Ovary (tissue), 9 donors: ENCODE measurements around the gene CTSO. TPM values are rescaled to one million over a fixed set of nuclear protein-coding genes. Genes with fewer than 3 reads are reported as not detected.

Experiments used
- DNase-seq, 5 donors: peaks; one replicate each; pipeline ENCODE4 v3.0.0-alpha.2; 2019 to 2020
- H3K27ac ChIP-seq, 2 donors: fragments of 200-600 bp; one replicate each; pipeline versions ENCODE4 v1.5.1 to v1.8.0; 2019 to 2022
- H3K27me3 ChIP-seq: fragments of 200-600 bp; one replicate; pipeline ENCODE4 v1.8.0; 2022
- H3K36me3 ChIP-seq: fragments of 200-600 bp; sonication (generic); one replicate; pipeline ENCODE4 v1.5.1; 2019
- H3K4me1 ChIP-seq: one replicate; pipeline ENCODE4 v1.8.1; 2013; ENCODE audit warnings: mild to moderate bottlenecking, moderate library complexity; ENCODE audit not compliant: insufficient read depth
- H3K4me3 ChIP-seq: fragments of 200-600 bp; sonication (generic); one replicate; pipeline ENCODE4 v1.5.1; 2017
- H3K9me3 ChIP-seq, 2 donors: fragments of 200-600 bp in 1 of 2; sonication (generic) in 1 of 2; one replicate each; pipeline versions ENCODE4 v1.5.1 to v1.8.1; 2013 to 2019; ENCODE audit warnings: mild to moderate bottlenecking in 1 of 2, moderate library complexity in 1 of 2
- EP300 ChIP-seq: sonication (generic); formaldehyde crosslinking; IDR thresholded peaks from one replicate; pipeline ENCODE4 v1.6.1; 2017; ENCODE audit warnings: antibody characterized with exemption
- POLR2A ChIP-seq: fragments of 450-650 bp; IDR thresholded peaks from one replicate; pipeline ENCODE4 v1.6.1; 2017; ENCODE audit warnings: antibody characterized with exemption, mild to moderate bottlenecking, moderate library complexity
- WGBS, 3 donors: extraction: QIAGEN DNeasy Blood & Tissue Kit in 1 of 3; methylation state at CpG; one replicate each; pipeline versions ENCODE4 v1.1.5 to v1.1.7; 2013 to 2017; 5-methylcytosine and 5-hydroxymethylcytosine counted together
- intact Hi-C, 4 donors: fragments of 100-400 bp; cut with DNase I; formaldehyde crosslinking; loops; one replicate each; pipeline versions ENCODE4 v1.11.0 to v1.15.1; 2022 to 2023
- polyA plus RNA-seq, 2 donors: library from polyadenylated mRNA; stranded (reverse); fragments of 200-250 nt in 1 of 2; fragments of 350-450 nt in 1 of 2; fragmentation: Illumina TruSeq in 1 of 2; extraction: RNeasy Lipid Tissue Mini Kit (QIAGEN cat#74804) in 1 of 2; gene quantifications; one replicate each; pipeline ENCODE4 v1.2.3, GENCODE V29; 2013 to 2014
- total RNA-seq, 7 donors: library from RNA; depleted of rRNA in 2 of 7; stranded (reverse); fragments of >200 nt in 2 of 7; fragmentation: NEBNext Ultra II Directional in 3 of 7; extraction: Animal tissue kit (Norgen Biotek cat#: 25700) in 3 of 7; gene quantifications; one replicate each; pipeline versions ENCODE4 v1.1.0 to v1.2.4, GENCODE V29; 2016 to 2023
- TF ChIP-seq, protein P1 (sequence below), 3 donors: fragments of 450-650 bp in 2 of 3; fragments of 200-600 bp in 1 of 3; IDR thresholded peaks; one replicate each; pipeline versions ENCODE4 v1.5.1 to v1.8.0; 2016 to 2022; ENCODE audit warnings: antibody characterized with exemption in 3 of 3, mild to moderate bottlenecking in 1 of 3
- donor health status: DM: no; HTN: no; CAD: no; lungs with moderate emphysema.
- donor health status: DM: no; HTN: no; CAD: no.
- donor health status: Bipolar disorder and iron deficiency.
- donor health status: DM: yes; HTN: yes; CAD: no.
- donor health status: DM: no; HTN: no; CAD: no.
- donor health status: DM: yes; HTN: yes; CAD: no.

The CTSO gene
- total and polyA plus RNA-seq, 9 donors, result 12.0 to 58.3 (median 20.6) TPM

DNA sequence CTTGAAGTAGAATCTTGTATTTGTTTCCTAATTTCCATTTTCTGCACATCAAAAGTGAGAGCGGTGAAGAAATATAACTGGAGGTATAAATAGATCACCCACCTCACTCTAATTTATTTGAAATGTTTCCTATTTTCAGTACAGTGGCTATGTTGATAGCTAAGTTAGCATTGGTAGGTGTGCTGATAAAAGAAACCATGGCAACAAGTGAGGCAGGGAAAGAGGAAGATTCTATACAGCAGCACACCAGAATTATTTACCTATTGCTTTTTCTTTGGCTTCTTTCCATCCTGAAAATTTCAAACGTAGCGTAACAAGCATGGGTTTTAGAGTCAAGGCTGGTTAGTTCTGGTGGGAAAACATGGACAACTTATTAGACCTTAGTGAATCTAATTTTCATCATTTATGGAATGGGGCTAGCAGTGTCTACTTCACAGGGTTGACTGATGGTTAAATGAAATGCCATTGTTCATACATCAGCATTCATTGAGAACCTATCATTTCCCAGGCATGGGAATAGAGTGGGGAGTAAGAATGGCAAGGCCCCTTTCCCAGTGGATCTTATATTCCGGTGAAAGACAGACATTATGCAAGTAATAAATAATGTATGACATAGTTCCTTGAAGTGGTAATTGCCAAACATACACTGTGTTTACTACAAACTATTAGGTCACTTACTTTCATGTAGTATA lies 30.6 kb upstream of the CTSO start:
- Histone ChIP-seq H3K9me3 (no peaks in the 10 kb centered on the region), H3K36me3 (no peaks in the 10 kb centered on the region), H3K4me3 (no peak overlapping the region), H3K27ac (no peak overlapping the region), H3K27me3 (no peaks in the 10 kb centered on the region), H3K4me1 (no peaks in the 10 kb centered on the region)
- TF ChIP-seq EP300, result no peak
- TF ChIP-seq POLR2A, result no peak
- TF ChIP-seq, protein P1, sequence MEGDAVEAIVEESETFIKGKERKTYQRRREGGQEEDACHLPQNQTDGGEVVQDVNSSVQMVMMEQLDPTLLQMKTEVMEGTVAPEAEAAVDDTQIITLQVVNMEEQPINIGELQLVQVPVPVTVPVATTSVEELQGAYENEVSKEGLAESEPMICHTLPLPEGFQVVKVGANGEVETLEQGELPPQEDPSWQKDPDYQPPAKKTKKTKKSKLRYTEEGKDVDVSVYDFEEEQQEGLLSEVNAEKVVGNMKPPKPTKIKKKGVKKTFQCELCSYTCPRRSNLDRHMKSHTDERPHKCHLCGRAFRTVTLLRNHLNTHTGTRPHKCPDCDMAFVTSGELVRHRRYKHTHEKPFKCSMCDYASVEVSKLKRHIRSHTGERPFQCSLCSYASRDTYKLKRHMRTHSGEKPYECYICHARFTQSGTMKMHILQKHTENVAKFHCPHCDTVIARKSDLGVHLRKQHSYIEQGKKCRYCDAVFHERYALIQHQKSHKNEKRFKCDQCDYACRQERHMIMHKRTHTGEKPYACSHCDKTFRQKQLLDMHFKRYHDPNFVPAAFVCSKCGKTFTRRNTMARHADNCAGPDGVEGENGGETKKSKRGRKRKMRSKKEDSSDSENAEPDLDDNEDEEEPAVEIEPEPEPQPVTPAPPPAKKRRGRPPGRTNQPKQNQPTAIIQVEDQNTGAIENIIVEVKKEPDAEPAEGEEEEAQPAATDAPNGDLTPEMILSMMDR (IDR thresholded peaks at IDR 0.05), result no peak
- 76 to 90% (median 87%) methylated on average over 4 of the region's 4 CpGs for WGBS, 3 donors
- intact Hi-C loops, result no loop called here
- DNase-seq, result no peak

DNA sequence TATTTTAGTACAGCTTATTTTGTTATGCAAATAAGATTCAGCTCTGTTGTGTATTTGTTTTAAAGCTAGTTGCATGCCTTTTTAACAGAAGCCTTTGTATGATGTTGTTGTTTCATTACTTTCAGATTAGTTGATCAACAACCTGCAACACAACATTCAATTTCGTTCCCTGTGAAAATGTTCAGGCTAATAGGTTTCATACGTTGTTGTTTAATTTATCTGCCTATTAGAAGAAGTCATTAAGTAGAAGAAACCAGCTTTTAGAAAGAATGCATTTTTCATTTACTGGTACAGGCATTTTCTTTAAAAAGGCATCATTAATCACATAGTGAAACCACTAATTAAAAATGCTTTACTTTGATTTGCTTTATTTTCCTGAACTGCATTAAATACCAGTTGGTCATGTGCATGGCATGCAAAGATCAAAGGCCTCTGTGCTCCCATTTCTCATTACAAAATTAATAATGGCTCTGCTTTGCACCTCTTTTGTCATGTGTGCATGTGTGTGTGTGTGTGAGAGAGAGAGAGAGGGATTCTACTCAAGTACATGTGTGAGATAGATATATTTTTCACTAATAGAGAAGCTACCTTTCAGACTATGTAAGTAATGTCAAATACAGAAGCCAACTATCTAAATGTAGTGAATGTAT lies 29.2 kb upstream of the CTSO start:
- WGBS, 3 donors, result 25 to 39% (median 37%) methylated on average over 2 of the region's 2 CpGs

DNA sequence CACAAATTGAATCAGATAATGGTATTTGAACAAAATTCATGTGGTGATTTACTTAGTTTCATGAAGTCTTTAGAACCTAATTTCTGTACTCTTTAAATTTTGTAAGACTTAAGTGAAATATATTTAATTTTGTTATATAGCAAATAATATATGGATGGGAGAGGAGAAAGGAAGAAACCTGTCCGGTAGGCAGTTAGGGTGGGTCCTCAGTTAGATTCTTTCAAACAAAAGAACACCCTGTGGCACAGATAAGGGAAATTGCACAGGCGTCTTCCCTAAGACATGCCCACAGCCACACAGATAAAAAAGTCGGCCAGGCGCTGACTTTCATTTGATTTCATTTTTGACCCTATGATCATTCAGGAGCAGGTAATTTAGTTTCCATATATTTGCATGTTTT lies 25.1 kb upstream of the CTSO start:
- DNase-seq, result no peak
- intact Hi-C loops, result no loop called here
- no peaks in the 10 kb centered on the region for H3K27me3 ChIP-seq
- 95 to 97% (median 96%) methylated on average over 4 of the region's 4 CpGs for WGBS, 3 donors
- TF ChIP-seq, protein P1 (IDR thresholded peaks at IDR 0.05), result no peak
- TF ChIP-seq EP300, result no peak
- no peak for TF ChIP-seq POLR2A
- no peaks in the 10 kb centered on the region for H3K4me1 ChIP-seq
- H3K36me3 ChIP-seq, result no peaks in the 10 kb centered on the region
- H3K27ac ChIP-seq, result no peak overlapping the region
- H3K4me3 ChIP-seq, result no peak overlapping the region
- no peaks in the 10 kb centered on the region for H3K9me3 ChIP-seq

More for the DNA sequence above, 29.2 kb upstream of the CTSO start:
- no peaks in the 10 kb centered on the region for H3K36me3 ChIP-seq
- H3K4me1 ChIP-seq, result no peaks in the 10 kb centered on the region
- H3K9me3 ChIP-seq, result no peaks in the 10 kb centered on the region
- intact Hi-C loops, result no loop called here
- no peaks in the 10 kb centered on the region for H3K27me3 ChIP-seq
- no peak overlapping the region for H3K4me3 ChIP-seq
- DNase-seq, result no peak
- no peak for TF ChIP-seq POLR2A
- no peak for TF ChIP-seq EP300
- TF ChIP-seq, protein P1 (IDR thresholded peaks at IDR 0.05), result no peak
- no peak overlapping the region for H3K27ac ChIP-seq

DNA sequence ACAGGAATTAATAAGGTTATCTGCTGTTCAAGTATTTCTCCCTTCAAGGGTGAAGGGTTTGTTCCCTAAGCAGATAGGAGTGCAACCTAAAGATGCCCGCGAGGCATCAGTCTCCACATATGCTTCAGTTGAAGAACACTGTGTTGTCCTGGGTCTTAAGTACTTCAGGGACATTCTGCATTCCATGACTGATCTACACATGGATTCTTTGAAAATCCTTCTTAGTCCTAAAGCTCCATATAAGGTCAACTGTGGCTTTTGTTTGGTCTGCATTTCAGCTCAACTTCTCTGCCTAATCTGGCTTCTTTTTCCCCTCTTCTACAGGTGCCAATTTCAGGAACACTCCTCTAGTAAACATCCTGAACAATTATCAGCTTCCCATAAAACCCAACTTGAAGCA lies 21.8 kb upstream of the CTSO start:
- 92 to 98% (median 98%) methylated on average over 2 of the region's 2 CpGs for WGBS, 3 donors
- TF ChIP-seq POLR2A (no peak), EP300 (no peak)
- TF ChIP-seq, protein P1 (IDR thresholded peaks at IDR 0.05), result no peak
- intact Hi-C loops, result no loop called here

More for the DNA sequence above, 21.8 kb upstream of the CTSO start:
- Histone ChIP-seq H3K9me3 (no peaks in the 10 kb centered on the region), H3K4me1 (no peaks in the 10 kb centered on the region), H3K27ac (no peak overlapping the region), H3K36me3 (no peaks in the 10 kb centered on the region), H3K27me3 (no peaks in the 10 kb centered on the region), H3K4me3 (no peak overlapping the region)
- no peak for DNase-seq
